ENCODE results near the gene ZCWPW1. TPM values are rescaled to one million over a fixed set of nuclear protein-coding genes. Genes with fewer than 3 reads are reported as not detected.

Gene ZCWPW1
- total and polyA plus RNA-seq, 4 donors: 5.1 to 12.2 (median 6.4) TPM

DNA sequence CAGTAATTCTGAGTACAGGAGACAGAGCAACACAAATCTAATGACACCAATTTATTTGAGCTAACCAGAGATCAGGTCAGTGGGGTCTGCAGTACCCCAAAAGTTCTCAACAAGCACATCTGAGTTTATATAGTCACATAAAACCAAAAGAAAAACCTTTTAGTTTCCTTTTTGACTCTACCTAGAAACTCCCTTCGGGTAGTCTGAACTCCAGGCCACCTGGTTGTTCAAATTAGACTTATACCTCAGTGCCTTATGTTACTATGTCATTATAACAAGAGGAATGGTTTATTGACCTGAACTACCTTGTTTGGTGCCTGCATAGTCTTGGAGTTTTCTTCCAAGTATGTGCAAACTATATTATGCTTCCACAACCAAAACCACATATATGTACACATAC, 14.6 kb downstream of the ZCWPW1 start:
- ATAC-seq (ENCODE audit: insufficient read depth, low FRiP score) (no peak), DNase-seq (no peak)
- WGBS, 2 donors: 82 to 93% methylated on average over 1 of the region's 1 CpG
- Histone ChIP-seq H3K9me3 (ENCODE audit: control insufficient read depth in 4 of 4, insufficient read depth in 3 of 4, low read length in 3 of 4) (no peaks in the 10 kb centered on the region), H3K9ac (ENCODE audit: insufficient read depth in 1 of 2, low read length in 2 of 2) (no peak overlapping the region), H3K36me3 (ENCODE audit: control insufficient read depth in 4 of 4, insufficient read depth in 4 of 4, low read length in 4 of 4) (no peaks in the 10 kb centered on the region), H3K4me3 (no peak overlapping the region), H3K27me3 (ENCODE audit: control insufficient read depth in 3 of 3, insufficient read depth in 3 of 3, low read length in 2 of 3) (no peaks in the 10 kb centered on the region), H3K4me1 (ENCODE audit: control insufficient read depth in 5 of 5, insufficient read depth in 5 of 5, low read length in 5 of 5) (no peaks in the 10 kb centered on the region), H3K27ac (ENCODE audit: low read depth in 1 of 2, low read length in 1 of 2) (no peak overlapping the region)
- TF ChIP-seq, protein P1, sequence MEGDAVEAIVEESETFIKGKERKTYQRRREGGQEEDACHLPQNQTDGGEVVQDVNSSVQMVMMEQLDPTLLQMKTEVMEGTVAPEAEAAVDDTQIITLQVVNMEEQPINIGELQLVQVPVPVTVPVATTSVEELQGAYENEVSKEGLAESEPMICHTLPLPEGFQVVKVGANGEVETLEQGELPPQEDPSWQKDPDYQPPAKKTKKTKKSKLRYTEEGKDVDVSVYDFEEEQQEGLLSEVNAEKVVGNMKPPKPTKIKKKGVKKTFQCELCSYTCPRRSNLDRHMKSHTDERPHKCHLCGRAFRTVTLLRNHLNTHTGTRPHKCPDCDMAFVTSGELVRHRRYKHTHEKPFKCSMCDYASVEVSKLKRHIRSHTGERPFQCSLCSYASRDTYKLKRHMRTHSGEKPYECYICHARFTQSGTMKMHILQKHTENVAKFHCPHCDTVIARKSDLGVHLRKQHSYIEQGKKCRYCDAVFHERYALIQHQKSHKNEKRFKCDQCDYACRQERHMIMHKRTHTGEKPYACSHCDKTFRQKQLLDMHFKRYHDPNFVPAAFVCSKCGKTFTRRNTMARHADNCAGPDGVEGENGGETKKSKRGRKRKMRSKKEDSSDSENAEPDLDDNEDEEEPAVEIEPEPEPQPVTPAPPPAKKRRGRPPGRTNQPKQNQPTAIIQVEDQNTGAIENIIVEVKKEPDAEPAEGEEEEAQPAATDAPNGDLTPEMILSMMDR (IDR thresholded peaks at IDR 0.05; ENCODE audit: control extremely low read depth, extremely low read depth): no peak

DNA sequence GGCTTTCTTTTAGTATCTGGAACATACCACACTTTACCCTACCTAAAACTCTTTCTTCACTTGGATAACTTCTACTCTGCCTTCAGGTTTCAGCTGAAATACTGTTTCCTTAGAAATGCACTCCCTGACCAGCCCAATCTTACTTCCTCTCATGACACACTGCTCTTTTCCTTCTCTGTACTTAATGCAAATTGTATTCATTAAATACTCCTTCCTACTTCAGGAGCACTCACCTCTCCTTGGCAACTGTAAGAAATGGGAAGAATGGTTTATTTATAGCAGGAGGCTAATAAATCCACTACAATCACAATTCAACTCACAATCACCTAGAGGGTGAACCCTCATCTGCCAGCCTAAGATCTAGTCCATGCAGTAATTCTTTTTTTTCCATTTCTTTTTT, 15.2 kb downstream of the ZCWPW1 start:
- H3K27me3 ChIP-seq (ENCODE audit: control insufficient read depth in 3 of 3, insufficient read depth in 3 of 3, low read length in 2 of 3): no peaks in the 10 kb centered on the region
- H3K9ac ChIP-seq (ENCODE audit: insufficient read depth in 1 of 2, low read length in 2 of 2): no peak overlapping the region
- H3K9me3 ChIP-seq (ENCODE audit: control insufficient read depth in 4 of 4, insufficient read depth in 3 of 4, low read length in 3 of 4): no peaks in the 10 kb centered on the region
- TF ChIP-seq, protein P1 (IDR thresholded peaks at IDR 0.05; ENCODE audit: control extremely low read depth, extremely low read depth): no peak
- no peaks in the 10 kb centered on the region for H3K4me1 ChIP-seq (ENCODE audit: control insufficient read depth in 5 of 5, insufficient read depth in 5 of 5, low read length in 5 of 5)
- no peak for DNase-seq
- no peak overlapping the region for H3K27ac ChIP-seq (ENCODE audit: low read depth in 1 of 2, low read length in 1 of 2)
- no peak overlapping the region for H3K4me3 ChIP-seq
- ATAC-seq (ENCODE audit: insufficient read depth, low FRiP score): no peak
- no peaks in the 10 kb centered on the region for H3K36me3 ChIP-seq (ENCODE audit: control insufficient read depth in 4 of 4, insufficient read depth in 4 of 4, low read length in 4 of 4)

DNA sequence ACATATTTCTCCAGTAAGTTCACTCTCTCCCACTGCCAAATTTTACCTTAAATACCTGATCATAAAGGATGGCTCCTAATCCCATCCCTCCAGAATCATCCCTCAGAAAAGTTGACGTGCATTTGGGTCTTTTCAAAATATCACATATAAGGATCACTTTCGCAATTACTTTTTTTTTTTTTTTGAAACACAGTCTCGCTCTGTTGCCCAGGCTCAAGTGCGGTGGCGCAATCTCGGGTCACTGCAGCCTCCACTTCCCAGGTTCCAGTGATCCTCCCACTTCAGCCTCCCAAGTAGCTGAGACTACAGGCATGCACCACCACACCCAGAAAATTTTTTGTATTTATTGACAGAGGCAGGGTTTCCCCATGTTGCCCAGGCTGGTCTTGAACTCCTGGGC, 17.4 kb downstream of the ZCWPW1 start:
- WGBS, 2 donors: 81 to 89% methylated on average over 6 of the region's 6 CpGs
- TF ChIP-seq, protein P1 (IDR thresholded peaks at IDR 0.05; ENCODE audit: control extremely low read depth, extremely low read depth): no peak
- Histone ChIP-seq H3K36me3 (ENCODE audit: control insufficient read depth in 4 of 4, insufficient read depth in 4 of 4, low read length in 4 of 4) (no peaks in the 10 kb centered on the region), H3K27me3 (ENCODE audit: control insufficient read depth in 3 of 3, insufficient read depth in 3 of 3, low read length in 2 of 3) (no peaks in the 10 kb centered on the region), H3K4me3 (no peak overlapping the region), H3K27ac (ENCODE audit: low read depth in 1 of 2, low read length in 1 of 2) (no peak overlapping the region), H3K9me3 (ENCODE audit: control insufficient read depth in 4 of 4, insufficient read depth in 3 of 4, low read length in 3 of 4) (no peaks in the 10 kb centered on the region), H3K4me1 (ENCODE audit: control insufficient read depth in 5 of 5, insufficient read depth in 5 of 5, low read length in 5 of 5) (no peaks in the 10 kb centered on the region), H3K9ac (ENCODE audit: insufficient read depth in 1 of 2, low read length in 2 of 2) (no peak overlapping the region)
- ATAC-seq (ENCODE audit: insufficient read depth, low FRiP score) (no peak), DNase-seq (no peak)

Data from lung (tissue), 12 donors.